ENCODE results near the gene PUS3.

Gene PUS3

GRCh38 chr11:125926682-125927081, 23.7 kb upstream of the PUS3 start:
- WGBS, 2 experiments (ENCODE audit: insufficient coverage in 2 of 2), result 90% methylated on average over 11 of the region's 12 CpGs
- no peak overlapping the region for H3K27ac ChIP-seq (ENCODE audit: low read depth, low read length, severe bottlenecking)

GRCh38 chr11:125925804-125926203, 22.8 kb upstream of the PUS3 start:
- Histone ChIP-seq H3K36me3 (ENCODE audit: control insufficient read depth, insufficient read depth, low read length) (no peaks in the 10 kb centered on the region), H3K4me3 (ENCODE audit: extremely low read depth, insufficient read depth, low read length, poor library complexity, severe bottlenecking) (no peak overlapping the region), H3K9me3 (ENCODE audit: control insufficient read depth, low read length) (no peaks in the 10 kb centered on the region), H3K27ac (ENCODE audit: low read depth, low read length, severe bottlenecking) (no peak overlapping the region), H3K4me1 (ENCODE audit: control insufficient read depth, insufficient read depth, low read length, poor library complexity, severe bottlenecking) (no peaks in the 10 kb centered on the region)
- WGBS, 2 experiments (ENCODE audit: insufficient coverage in 2 of 2), result 95 to 96% methylated on average over 3 of the region's 3 CpGs

More at GRCh38 chr11:125926682-125927081, 23.7 kb upstream of the PUS3 start:
- H3K4me3 ChIP-seq (ENCODE audit: extremely low read depth, insufficient read depth, low read length, poor library complexity, severe bottlenecking), result no peak overlapping the region
- H3K36me3 ChIP-seq (ENCODE audit: control insufficient read depth, insufficient read depth, low read length), result no peaks in the 10 kb centered on the region
- no peaks in the 10 kb centered on the region for H3K4me1 ChIP-seq (ENCODE audit: control insufficient read depth, insufficient read depth, low read length, poor library complexity, severe bottlenecking)
- H3K9me3 ChIP-seq (ENCODE audit: control insufficient read depth, low read length), result no peaks in the 10 kb centered on the region

- Histone ChIP-seq H3K4me3 (ENCODE audit: extremely low read depth, insufficient read depth, low read length, poor library complexity, severe bottlenecking) (no peak overlapping the region), H3K9me3 (ENCODE audit: control insufficient read depth, low read length) (no peaks in the 10 kb centered on the region), H3K4me1 (ENCODE audit: control insufficient read depth, insufficient read depth, low read length, poor library complexity, severe bottlenecking) (no peaks in the 10 kb centered on the region), H3K36me3 (ENCODE audit: control insufficient read depth, insufficient read depth, low read length) (no peaks in the 10 kb centered on the region), H3K27ac (ENCODE audit: low read depth, low read length, severe bottlenecking) (no peak overlapping the region)
- 64 to 68% methylated on average over 6 of the region's 6 CpGs for WGBS, 2 experiments (ENCODE audit: insufficient coverage in 2 of 2)
Measured at GRCh38 chr11:125925247-125925740, 22.3 kb upstream of the PUS3 start.

GRCh38 chr11:125924384-125925007, 21.5 kb upstream of the PUS3 start:
- Histone ChIP-seq H3K36me3 (ENCODE audit: control insufficient read depth, insufficient read depth, low read length) (no peaks in the 10 kb centered on the region), H3K9me3 (ENCODE audit: control insufficient read depth, low read length) (no peaks in the 10 kb centered on the region), H3K4me3 (ENCODE audit: extremely low read depth, insufficient read depth, low read length, poor library complexity, severe bottlenecking) (no peak overlapping the region), H3K27ac (ENCODE audit: low read depth, low read length, severe bottlenecking) (no peak overlapping the region), H3K4me1 (ENCODE audit: control insufficient read depth, insufficient read depth, low read length, poor library complexity, severe bottlenecking) (no peaks in the 10 kb centered on the region)
- 93 to 95% methylated on average over 5 to 7 of the region's 9 CpGs for WGBS, 2 experiments (ENCODE audit: insufficient coverage in 2 of 2)

GRCh38 chr11:125923633-125924032, 20.6 kb upstream of the PUS3 start:
- no peaks in the 10 kb centered on the region for H3K9me3 ChIP-seq (ENCODE audit: control insufficient read depth, low read length)
- H3K4me3 ChIP-seq (ENCODE audit: extremely low read depth, insufficient read depth, low read length, poor library complexity, severe bottlenecking), result no peak overlapping the region
- H3K36me3 ChIP-seq (ENCODE audit: control insufficient read depth, insufficient read depth, low read length), result no peaks in the 10 kb centered on the region
- H3K4me1 ChIP-seq (ENCODE audit: control insufficient read depth, insufficient read depth, low read length, poor library complexity, severe bottlenecking), result no peaks in the 10 kb centered on the region
- no peak overlapping the region for H3K27ac ChIP-seq (ENCODE audit: low read depth, low read length, severe bottlenecking)
- WGBS, 2 experiments (ENCODE audit: insufficient coverage in 2 of 2), result 90 to 92% methylated on average over 8 of the region's 8 CpGs

- WGBS, 2 experiments (ENCODE audit: insufficient coverage in 2 of 2), result 0% methylated on average over 3 to 4 of the region's 8 CpGs
- no peaks in the 10 kb centered on the region for H3K9me3 ChIP-seq (ENCODE audit: control insufficient read depth, low read length)
- no peaks in the 10 kb centered on the region for H3K36me3 ChIP-seq (ENCODE audit: control insufficient read depth, insufficient read depth, low read length)
- H3K4me3 ChIP-seq (ENCODE audit: extremely low read depth, insufficient read depth, low read length, poor library complexity, severe bottlenecking), result no peak overlapping the region
- no peaks in the 10 kb centered on the region for H3K4me1 ChIP-seq (ENCODE audit: control insufficient read depth, insufficient read depth, low read length, poor library complexity, severe bottlenecking)
- no peak overlapping the region for H3K27ac ChIP-seq (ENCODE audit: low read depth, low read length, severe bottlenecking)
Measured at GRCh38 chr11:125923012-125923579, 20.1 kb upstream of the PUS3 start.

- WGBS, 2 experiments (ENCODE audit: insufficient coverage in 2 of 2), result 76 to 91% methylated on average over 2 to 3 of the region's 3 CpGs
- H3K4me3 ChIP-seq (ENCODE audit: extremely low read depth, insufficient read depth, low read length, poor library complexity, severe bottlenecking), result no peak overlapping the region
- H3K36me3 ChIP-seq (ENCODE audit: control insufficient read depth, insufficient read depth, low read length), result no peaks in the 10 kb centered on the region
- no peaks in the 10 kb centered on the region for H3K9me3 ChIP-seq (ENCODE audit: control insufficient read depth, low read length)
- no peaks in the 10 kb centered on the region for H3K4me1 ChIP-seq (ENCODE audit: control insufficient read depth, insufficient read depth, low read length, poor library complexity, severe bottlenecking)
- no peak overlapping the region for H3K27ac ChIP-seq (ENCODE audit: low read depth, low read length, severe bottlenecking)
Measured at GRCh38 chr11:125922156-125922555, 19.1 kb upstream of the PUS3 start.

- Histone ChIP-seq H3K4me3 (ENCODE audit: extremely low read depth, insufficient read depth, low read length, poor library complexity, severe bottlenecking) (no peak overlapping the region), H3K27ac (ENCODE audit: low read depth, low read length, severe bottlenecking) (no peak overlapping the region), H3K36me3 (ENCODE audit: control insufficient read depth, insufficient read depth, low read length) (no peaks in the 10 kb centered on the region), H3K9me3 (ENCODE audit: control insufficient read depth, low read length) (no peaks in the 10 kb centered on the region), H3K4me1 (ENCODE audit: control insufficient read depth, insufficient read depth, low read length, poor library complexity, severe bottlenecking) (no peaks in the 10 kb centered on the region)
- 90 to 93% methylated on average over 5 to 6 of the region's 9 CpGs for WGBS, 2 experiments (ENCODE audit: insufficient coverage in 2 of 2)
Measured at GRCh38 chr11:125921042-125921441, 18.0 kb upstream of the PUS3 start.

GRCh38 chr11:125918140-125918840, 15.3 kb upstream of the PUS3 start:
- no peaks in the 10 kb centered on the region for H3K36me3 ChIP-seq (ENCODE audit: control insufficient read depth, insufficient read depth, low read length)
- 77 to 83% methylated on average over 9 to 11 of the region's 13 CpGs for WGBS, 2 experiments (ENCODE audit: insufficient coverage in 2 of 2)
- no peak overlapping the region for H3K4me3 ChIP-seq (ENCODE audit: extremely low read depth, insufficient read depth, low read length, poor library complexity, severe bottlenecking)
- H3K27ac ChIP-seq (ENCODE audit: low read depth, low read length, severe bottlenecking), result no peak overlapping the region
- H3K9me3 ChIP-seq (ENCODE audit: control insufficient read depth, low read length), result no peaks in the 10 kb centered on the region
- no peaks in the 10 kb centered on the region for H3K4me1 ChIP-seq (ENCODE audit: control insufficient read depth, insufficient read depth, low read length, poor library complexity, severe bottlenecking)

- no peaks in the 10 kb centered on the region for H3K4me1 ChIP-seq (ENCODE audit: control insufficient read depth, insufficient read depth, low read length, poor library complexity, severe bottlenecking)
- no peak overlapping the region for H3K27ac ChIP-seq (ENCODE audit: low read depth, low read length, severe bottlenecking)
- WGBS, 2 experiments (ENCODE audit: insufficient coverage in 2 of 2), result 91 to 96% methylated on average over 11 of the region's 12 CpGs
- no peak overlapping the region for H3K4me3 ChIP-seq (ENCODE audit: extremely low read depth, insufficient read depth, low read length, poor library complexity, severe bottlenecking)
- no peaks in the 10 kb centered on the region for H3K9me3 ChIP-seq (ENCODE audit: control insufficient read depth, low read length)
- H3K36me3 ChIP-seq (ENCODE audit: control insufficient read depth, insufficient read depth, low read length), result no peaks in the 10 kb centered on the region
Measured at GRCh38 chr11:125916683-125917347, 13.8 kb upstream of the PUS3 start.

All from mesodermal cell (in vitro differentiated cells).